Type B pancreatic cell (in vitro differentiated cells): ENCODE measurements around the gene CELF4. TPM values are rescaled to one million over a fixed set of nuclear protein-coding genes. Genes with fewer than 3 reads are reported as not detected.
A peak's percentile ranks its signal among the peaks of the same experiment; 100 is the strongest.

Experiments used
- DNase-seq: peaks from one replicate; pipeline ENCODE4 v3.0.0; 2021; ENCODE audit warnings: mixed read lengths; ENCODE audit not compliant: unreplicated experiment; ENCODE audit errors: extremely low spot score
- H3K27ac Mint-ChIP-seq: 2 replicates; pipeline ENCODE4 v1.8.0; 2021; ENCODE audit warnings: mild to moderate bottlenecking, mixed read lengths
- H3K27me3 Mint-ChIP-seq: 2 replicates; pipeline ENCODE4 v1.8.0; 2021; ENCODE audit warnings: mixed read lengths
- H3K36me3 Mint-ChIP-seq: 2 replicates; pipeline ENCODE4 v1.8.0; 2021; ENCODE audit warnings: mixed read lengths
- H3K4me1 Mint-ChIP-seq: one replicate; pipeline ENCODE4 v1.8.0; 2021; ENCODE audit warnings: mixed read lengths; ENCODE audit not compliant: unreplicated experiment
- H3K4me3 Mint-ChIP-seq: 2 replicates; pipeline ENCODE4 v1.8.0; 2021; ENCODE audit warnings: mild to moderate bottlenecking, mixed read lengths
- H3K9me3 Mint-ChIP-seq: 2 replicates; pipeline ENCODE4 v1.8.0; 2021; ENCODE audit warnings: mixed read lengths
- total RNA-seq: library from RNA; stranded (reverse); gene quantifications from 2 replicates; pipeline ENCODE4 v1.2.1, GENCODE V29; 2021; ENCODE audit warnings: low replicate concordance
- TF ChIP-seq, protein P1 (sequence below): fragments of 200-600 bp; sonication (generic); conservative IDR thresholded peaks from 2 replicates; pipeline ENCODE4 v1.5.0; 2021; ENCODE audit warnings: antibody characterized with exemption, mild to moderate bottlenecking

The CELF4 gene
- total RNA-seq, 1 donor from 2014 or later = 9.2 TPM

DNA sequence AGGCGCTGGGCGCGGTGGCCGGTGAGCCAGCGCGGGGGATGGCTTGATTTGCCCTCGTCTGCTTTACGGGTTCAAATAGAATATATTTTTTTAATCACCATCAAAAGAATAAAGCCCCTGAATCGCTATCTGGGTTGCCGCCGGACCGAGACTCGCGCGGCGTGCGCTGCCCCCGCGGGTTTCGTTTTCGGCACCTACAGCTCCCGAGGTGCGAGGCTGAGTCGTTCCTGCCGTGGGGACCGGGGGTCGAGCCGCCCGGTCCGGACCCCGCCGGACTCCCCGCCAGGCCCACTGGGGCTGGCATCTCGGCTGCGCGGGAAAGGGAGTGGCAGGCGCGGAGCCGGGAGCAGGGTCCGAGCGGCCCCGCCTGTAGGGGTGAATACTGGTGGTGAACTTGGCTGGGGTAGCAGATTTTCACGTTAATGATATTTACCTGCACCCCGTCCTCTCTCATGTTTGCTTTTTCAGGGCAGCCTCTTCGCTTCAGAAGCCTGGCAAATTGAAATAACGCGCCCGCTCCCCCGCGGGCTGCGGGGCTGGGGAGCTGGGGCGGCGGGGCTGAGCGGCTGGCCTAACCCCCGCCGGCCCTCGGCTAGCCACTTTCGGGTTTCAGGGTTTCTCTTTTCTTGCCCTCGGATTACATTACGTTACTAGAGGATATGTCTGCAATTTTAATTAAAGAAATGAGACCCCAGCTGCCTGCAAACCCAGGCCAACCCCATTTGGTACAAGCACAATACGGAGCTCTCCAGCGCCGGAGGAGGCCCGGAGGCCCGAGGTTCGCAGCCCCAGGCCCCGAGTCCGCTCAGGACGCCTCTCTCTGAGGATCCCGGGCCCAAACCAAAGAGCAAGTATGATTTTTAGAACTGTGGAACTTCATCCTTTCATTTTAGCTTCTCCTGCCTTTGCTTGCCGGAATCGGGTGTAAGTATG, 1.7 kb upstream of the CELF4 start:
- TF ChIP-seq, protein P1, sequence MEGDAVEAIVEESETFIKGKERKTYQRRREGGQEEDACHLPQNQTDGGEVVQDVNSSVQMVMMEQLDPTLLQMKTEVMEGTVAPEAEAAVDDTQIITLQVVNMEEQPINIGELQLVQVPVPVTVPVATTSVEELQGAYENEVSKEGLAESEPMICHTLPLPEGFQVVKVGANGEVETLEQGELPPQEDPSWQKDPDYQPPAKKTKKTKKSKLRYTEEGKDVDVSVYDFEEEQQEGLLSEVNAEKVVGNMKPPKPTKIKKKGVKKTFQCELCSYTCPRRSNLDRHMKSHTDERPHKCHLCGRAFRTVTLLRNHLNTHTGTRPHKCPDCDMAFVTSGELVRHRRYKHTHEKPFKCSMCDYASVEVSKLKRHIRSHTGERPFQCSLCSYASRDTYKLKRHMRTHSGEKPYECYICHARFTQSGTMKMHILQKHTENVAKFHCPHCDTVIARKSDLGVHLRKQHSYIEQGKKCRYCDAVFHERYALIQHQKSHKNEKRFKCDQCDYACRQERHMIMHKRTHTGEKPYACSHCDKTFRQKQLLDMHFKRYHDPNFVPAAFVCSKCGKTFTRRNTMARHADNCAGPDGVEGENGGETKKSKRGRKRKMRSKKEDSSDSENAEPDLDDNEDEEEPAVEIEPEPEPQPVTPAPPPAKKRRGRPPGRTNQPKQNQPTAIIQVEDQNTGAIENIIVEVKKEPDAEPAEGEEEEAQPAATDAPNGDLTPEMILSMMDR = no peak
- no peaks in the 10 kb centered on the region for H3K36me3 Mint-ChIP-seq
- H3K4me1 Mint-ChIP-seq = peaks cover 12% of the 10 kb centered on the region
- peak overlapping the region; percentile 84 for H3K4me3 Mint-ChIP-seq
- H3K27ac Mint-ChIP-seq = peak overlapping the region; percentile 22
- DNase-seq = no peak
- H3K9me3 Mint-ChIP-seq = no peaks in the 10 kb centered on the region
- peaks cover 86% of the 10 kb centered on the region for H3K27me3 Mint-ChIP-seq

DNA sequence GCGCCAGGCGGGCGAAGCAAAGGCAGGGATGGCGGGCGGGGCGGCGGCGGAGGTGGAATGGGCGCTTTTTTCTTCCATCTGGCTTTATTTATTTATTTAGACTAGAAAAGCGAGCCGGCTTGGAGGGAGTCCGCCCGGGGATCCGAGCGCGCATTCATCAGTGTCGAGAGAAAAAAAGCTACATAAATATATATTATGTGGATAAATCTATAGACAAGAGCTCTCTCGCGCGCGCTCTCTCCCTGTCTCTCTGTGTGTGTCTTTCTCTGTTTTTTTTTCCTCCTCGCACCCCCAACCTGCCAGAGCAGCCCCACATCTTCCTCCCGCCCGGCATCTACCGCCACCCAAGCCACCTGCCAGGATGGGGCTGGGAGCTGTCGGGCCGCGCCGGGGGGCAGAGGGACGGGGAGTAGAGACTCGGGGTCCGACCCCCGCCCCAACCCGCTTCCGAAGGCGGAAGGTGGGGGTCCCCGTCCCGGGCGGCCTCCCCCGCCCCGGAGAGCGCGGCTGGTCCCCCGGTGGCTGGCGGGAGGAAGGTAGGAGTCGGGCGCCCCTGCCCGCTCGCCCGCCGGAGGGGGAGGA, 972 bp upstream of the CELF4 start:
- TF ChIP-seq, protein P1 = peak; percentile 24
- Mint-ChIP-seq H3K27me3 (peaks cover 90% of the 10 kb centered on the region), H3K9me3 (no peaks in the 10 kb centered on the region), H3K36me3 (no peaks in the 10 kb centered on the region), H3K27ac (no peak overlapping the region), H3K4me1 (peaks cover 12% of the 10 kb centered on the region), H3K4me3 (peak overlapping the region; percentile 97)
- DNase-seq = no peak

DNA sequence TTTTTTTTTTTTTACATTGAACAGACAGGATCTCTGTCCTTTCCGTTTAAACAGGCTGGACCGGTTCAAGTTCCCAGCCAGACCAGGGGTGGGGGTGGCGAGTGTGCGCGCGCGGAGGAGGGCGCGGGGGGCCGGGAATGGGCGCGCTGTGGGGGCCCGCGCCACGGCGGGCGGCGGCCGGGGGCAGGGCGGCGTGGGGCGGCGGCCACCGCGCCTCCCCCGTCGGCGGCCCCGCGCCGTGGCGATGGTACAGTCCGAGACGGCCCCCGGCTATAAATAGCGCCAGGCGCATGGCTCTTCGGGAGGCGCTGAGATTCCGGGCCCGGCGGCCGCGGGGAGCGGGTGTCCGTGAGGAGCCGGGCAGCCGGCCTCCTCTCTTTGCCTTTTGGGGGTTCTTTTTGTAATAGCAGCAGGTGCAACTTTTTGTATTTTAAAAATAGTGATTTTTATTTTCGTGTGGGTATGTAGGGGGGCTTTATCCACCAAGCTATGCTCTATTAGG, 430 bp upstream of the CELF4 start:
- TF ChIP-seq, protein P1 = no peak
- Mint-ChIP-seq H3K4me1 (peaks cover 12% of the 10 kb centered on the region), H3K27ac (peak overlapping the region; percentile 84), H3K4me3 (peak overlapping the region; percentile 97), H3K27me3 (peaks cover 88% of the 10 kb centered on the region), H3K36me3 (no peaks in the 10 kb centered on the region), H3K9me3 (no peaks in the 10 kb centered on the region)
- peak; percentile 83 for DNase-seq

DNA sequence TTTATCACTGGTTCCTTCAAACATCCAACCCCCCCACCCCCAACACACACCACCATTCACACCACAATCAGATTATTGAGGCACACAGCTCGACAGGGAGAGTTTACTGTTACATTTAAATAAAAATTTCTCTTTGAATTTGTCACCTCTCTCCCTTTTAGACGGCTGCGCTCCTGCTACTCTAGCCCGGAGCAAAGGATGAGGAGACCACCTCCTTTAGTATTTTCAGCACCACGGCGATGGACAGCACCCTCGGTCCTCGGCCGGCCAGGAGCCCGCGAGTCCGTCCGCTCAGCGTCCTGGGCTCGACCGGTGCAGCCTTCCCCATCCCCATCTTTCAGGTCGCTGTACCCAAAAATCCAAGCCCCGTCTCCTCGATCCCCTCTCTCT, 892 bp downstream of the CELF4 start:
- TF ChIP-seq, protein P1 = no peak
- Mint-ChIP-seq H3K27ac (peak overlapping the region; percentile 67), H3K4me3 (peak overlapping the region; percentile 97), H3K9me3 (no peaks in the 10 kb centered on the region), H3K36me3 (no peaks in the 10 kb centered on the region), H3K4me1 (peaks cover 12% of the 10 kb centered on the region), H3K27me3 (peaks cover 88% of the 10 kb centered on the region)
- peak; percentile 90 for DNase-seq

DNA sequence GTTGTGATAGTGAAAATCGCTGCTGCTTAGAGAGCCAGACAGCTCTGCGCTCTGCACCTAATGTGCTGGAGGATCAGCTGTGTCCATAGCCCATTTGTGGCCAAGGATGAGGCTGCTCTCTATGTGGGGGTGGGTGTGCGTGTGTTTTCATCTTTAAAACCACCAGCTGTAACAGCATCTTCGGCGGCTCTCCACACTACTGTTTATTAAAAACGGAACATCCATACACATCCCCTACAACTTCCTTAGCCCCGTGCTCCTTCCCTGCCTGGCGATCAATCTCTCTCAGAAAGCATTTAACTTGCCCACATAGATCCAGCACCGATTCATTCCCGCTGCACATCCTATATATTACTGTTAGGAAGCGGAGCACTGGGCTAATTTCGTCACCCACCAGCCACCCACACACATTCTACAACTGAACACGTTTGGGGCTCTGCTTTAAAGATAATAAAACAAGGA, 1.6 kb downstream of the CELF4 start:
- TF ChIP-seq, protein P1 = no peak
- Mint-ChIP-seq H3K27ac (no peak overlapping the region), H3K36me3 (no peaks in the 10 kb centered on the region), H3K4me1 (peaks cover 12% of the 10 kb centered on the region), H3K27me3 (peaks cover 88% of the 10 kb centered on the region), H3K4me3 (peak overlapping the region; percentile 97), H3K9me3 (no peaks in the 10 kb centered on the region)
- DNase-seq = no peak
